CD4-positive, alpha-beta T cell treated with Interleukin-17A for 4 hours (primary cell): ENCODE measurements around the gene FGF21.
A peak's percentile ranks its signal among the peaks of the same experiment; 100 is the strongest.

Experiments used
- DNase-seq: peaks from one replicate; pipeline ENCODE4 v3.0.0-alpha.2; 2020; ENCODE audit warnings: mixed read lengths

Gene FGF21

DNA sequence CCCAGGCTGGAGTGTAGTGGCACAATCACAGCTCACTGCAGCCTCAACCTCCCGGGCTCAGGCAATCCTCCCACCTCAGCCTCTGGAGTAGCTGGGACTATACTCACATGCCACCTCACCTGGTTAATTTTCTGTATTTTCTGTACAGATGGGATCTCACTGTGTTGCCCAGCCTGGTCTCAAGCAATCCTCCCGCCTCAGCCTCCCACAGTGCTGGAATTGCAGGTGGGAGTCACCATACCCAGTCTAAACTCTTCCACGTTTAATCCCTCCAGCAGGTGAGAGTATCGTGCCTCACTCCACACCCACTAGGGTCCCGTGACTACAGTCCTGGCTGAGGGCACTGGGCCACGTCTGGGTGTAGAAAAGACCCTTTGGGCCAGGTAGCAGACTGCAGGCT, 39.0 kb downstream of the FGF21 start:
- DNase-seq = no peak

DNA sequence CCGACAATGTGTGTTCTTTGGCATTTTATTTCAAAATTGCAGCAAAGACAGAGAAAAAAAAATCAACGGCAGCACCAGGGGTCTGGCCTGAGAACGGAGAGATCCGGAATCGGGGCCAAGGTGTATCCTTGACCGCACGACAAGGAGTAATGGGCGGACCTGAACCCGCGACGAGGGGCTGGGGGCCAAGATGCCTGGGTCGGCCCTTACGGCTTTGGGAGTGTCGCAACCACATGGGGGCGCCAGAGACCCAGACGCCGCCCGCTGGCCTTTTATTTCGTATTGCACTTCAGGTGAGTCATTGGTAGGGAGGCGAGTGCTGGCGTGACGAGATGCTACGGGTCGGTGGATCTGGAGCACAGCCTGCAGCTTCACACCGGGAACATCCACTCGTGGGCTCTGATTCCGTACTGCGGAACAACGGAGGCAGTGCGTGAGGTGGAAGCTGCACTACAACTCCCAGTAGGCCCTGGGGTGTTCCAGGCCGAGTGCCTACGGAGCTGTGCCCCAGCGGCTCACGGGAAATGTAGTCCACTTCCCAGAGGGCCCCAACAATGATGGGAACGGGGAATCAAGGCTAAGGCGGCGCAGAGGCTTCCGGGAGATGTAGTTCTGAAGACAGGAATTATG, 39.8 kb downstream of the FGF21 start:
- DNase-seq = peak; percentile 88

GRCh38 chr19:48795685-48796070, 40.4 kb downstream of the FGF21 start:
- no peak for DNase-seq

DNA sequence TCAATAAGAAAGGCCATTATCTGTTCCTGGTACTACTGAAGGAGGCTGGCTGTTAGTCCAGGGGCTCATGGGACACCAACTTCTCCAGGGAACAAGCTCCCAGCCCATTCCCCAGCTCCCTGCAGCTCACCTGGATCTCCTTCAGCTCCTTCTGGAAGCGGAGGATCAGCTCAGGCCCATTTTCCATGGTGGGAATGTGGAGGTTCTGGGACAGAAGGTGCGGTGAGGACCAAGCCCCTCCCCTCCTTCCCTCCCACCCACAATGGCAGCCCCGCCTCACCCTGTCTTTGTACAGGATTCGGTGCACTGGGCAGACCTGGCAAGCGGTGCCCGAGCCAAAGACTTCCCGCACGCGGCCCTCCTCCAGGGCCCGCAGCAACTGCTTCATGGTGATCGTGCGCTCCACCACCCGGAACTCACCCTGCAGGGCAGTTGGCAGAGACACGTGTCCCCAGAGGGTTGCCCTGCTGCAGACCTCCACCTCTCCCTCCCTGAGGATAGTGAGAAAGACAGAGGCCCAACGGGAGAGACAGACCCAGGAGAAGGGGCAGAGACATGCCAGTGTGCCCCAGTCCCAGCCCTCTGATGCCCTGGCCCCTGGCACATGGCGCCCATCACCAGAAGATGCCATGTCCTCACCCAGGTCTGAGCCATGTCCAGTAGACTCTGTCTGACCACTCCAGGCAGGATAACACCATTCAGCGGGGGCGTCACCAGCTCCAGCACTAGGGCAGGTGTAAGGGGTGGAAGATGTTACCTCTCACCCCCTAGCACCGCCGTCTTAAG, 41.2 kb downstream of the FGF21 start:
- no peak for DNase-seq

DNA sequence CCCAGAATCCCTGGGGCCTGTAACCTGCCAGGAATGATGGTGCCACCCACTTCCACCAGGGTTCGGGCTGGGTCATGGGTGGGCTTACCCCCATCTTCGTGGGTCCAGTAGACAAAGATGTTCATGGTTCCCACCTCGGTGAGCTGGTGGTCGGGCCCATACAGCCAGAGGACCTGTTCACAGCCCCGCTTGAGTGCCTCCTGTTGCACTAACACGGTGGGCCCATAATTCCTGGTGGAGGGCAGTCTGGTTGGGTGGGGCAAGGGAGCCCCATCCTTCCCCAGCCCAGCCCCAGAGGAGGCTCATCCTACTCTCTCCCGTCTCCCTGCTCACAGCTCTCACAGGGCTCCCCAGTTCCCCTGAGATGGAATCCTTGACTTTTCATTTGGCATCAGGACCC, 41.8 kb downstream of the FGF21 start:
- no peak for DNase-seq

DNA sequence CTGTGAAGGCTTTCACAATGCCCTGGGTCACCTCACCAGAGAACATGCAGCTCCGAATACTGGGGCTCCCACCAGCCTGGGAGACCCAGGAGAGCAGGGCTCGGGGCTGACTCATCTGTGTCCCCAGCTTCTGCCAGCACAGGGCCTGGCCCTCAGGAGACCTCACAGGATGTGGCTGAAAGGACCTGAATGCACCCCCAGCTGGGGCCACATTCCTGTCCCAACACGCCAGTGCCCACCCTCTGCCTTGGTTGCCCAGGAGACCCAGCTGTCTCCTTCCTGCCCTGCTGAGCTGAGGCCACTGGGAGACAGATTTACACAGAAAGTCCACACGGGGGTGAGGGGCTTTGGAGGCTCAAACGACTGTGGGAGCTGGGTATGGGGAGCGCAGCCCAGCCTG, 43.6 kb downstream of the FGF21 start:
- DNase-seq = no peak

GRCh38 chr19:48799358-48800300, 44.3 kb downstream of the FGF21 start:
- DNase-seq = no peak

DNA sequence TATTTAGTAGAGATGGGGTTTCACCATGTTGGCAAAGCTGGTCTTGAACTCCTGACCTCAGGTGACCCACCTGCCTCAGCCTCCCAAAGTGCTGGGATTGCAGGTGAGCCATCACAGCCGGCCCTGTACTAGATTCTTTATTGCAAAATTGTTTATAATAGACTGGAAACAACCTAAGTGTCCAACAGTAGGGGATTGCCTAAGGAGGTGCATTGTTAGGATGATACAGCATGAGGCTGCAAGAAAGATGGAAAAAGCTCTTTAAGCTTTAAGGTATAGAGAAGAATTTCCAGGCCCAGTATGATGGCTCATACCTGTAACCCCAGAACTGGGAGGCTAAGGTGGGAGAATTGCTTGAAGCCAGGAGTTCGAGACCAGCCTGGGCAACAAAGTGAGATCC, 47.3 kb downstream of the FGF21 start:
- DNase-seq = no peak

GRCh38 chr19:48804496-48804895, 49.2 kb downstream of the FGF21 start:
- DNase-seq = no peak

DNA sequence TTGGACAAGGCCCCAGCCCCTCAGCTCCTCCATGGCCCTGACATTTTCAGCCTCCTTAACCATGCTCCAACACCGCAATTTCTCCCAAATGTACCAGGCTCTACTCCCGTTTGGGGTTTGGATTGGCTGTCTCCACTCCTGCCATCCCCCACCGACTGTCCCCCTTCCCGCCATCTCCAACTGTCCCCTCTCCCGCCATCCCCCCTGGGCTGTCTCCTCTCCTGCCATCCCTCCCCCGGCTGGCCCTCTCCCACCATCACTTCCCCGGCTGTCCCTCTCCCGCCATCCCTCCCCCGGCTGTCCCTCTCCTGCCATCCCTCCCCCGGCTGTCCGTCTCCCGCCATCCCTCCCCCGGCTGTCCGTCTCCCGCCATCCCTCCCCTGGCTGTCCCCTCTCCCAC, 50.1 kb downstream of the FGF21 start:
- no peak for DNase-seq

- no peak for DNase-seq
Measured at GRCh38 chr19:48806518-48806817, 51.1 kb downstream of the FGF21 start.

GRCh38 chr19:48806818-48807589, 51.7 kb downstream of the FGF21 start:
- peak; percentile 46 for DNase-seq

GRCh38 chr19:48807590-48808308, 52.4 kb downstream of the FGF21 start:
- DNase-seq = no peak
